ENCODE results near the gene SPNS2. TPM values are rescaled to one million over a fixed set of nuclear protein-coding genes. Genes with fewer than 3 reads are reported as not detected.

The SPNS2 gene
- total and polyA plus RNA-seq, 2 experiments from 2014 or later = 1.7 to 2.3 TPM

DNA sequence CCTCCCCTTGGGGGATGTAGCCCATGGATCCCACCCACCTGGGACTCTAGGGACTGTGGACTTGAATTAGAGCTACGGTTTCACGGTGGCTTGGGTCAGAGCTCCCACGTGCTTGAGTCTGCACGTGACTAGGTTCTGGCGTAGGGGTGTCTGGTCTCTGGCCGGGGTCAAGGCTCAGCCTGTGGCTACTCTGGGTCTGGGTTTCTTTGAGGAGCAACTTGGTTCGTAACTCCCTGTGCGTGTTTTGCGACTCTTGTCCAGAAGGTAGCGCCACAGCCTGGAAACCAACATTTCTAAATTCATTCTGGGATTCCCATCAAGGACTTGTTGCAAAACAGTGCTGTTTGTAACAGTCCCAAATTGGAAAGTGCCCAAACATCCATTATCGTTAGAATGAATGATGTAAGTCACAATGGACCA, 62.2 kb downstream of the SPNS2 start:
- Mint-ChIP-seq H3K9me3 (no peaks in the 10 kb centered on the region), H3K4me1 (peaks cover 19% of the 10 kb centered on the region), H3K4me3 (no peak overlapping the region; the same call in 2 of the 3 replicates), H3K36me3 (ENCODE audit: low read depth) (no peaks in the 10 kb centered on the region), H3K27me3 (ENCODE audit: insufficient read depth, low read depth, poor library complexity) (peaks cover 10% of the 10 kb centered on the region), H3K27ac (no peak overlapping the region)
- Histone ChIP-seq H3K27me3 (ENCODE audit: insufficient read depth) (no peaks in the 10 kb centered on the region), H3F3A (replicated peaks; ENCODE audit: low read depth) (0 out of 2 replicates have a peak, but pooled peaks cover 3% of the 10 kb centered on the region), H3K4me2 (no peak overlapping the region), H3K9me2 (ENCODE audit: insufficient read depth) (no peaks in the 10 kb centered on the region), H3K36me3 (ENCODE audit: insufficient read depth) (no peaks in the 10 kb centered on the region), H4K20me1 (replicated peaks; ENCODE audit: insufficient read depth) (no peaks in the 10 kb centered on the region), H2AFZ (peak overlapping the region; percentile 78; the same call in 1 of the 2 replicates), H3K27ac (ENCODE audit: low read depth) (no peak overlapping the region), H3K4me1 (ENCODE audit: insufficient read depth) (peaks cover 9% of the 10 kb centered on the region), H3K4me3 (no peak overlapping the region), H3K79me2 (replicated peaks; ENCODE audit: insufficient read depth) (0 out of 2 replicates have a peak, but pooled peaks cover under 1% of the 10 kb centered on the region)
- peak; percentile 48 to 64 for TF ChIP-seq CTCF (conservative IDR thresholded peaks at IDR 0.05; ENCODE audit: low read depth in 2 of 2)
- no peak for TF ChIP-seq CREB1 (CRISPR knock-in tag; IDR thresholded peaks at IDR 0.05; ENCODE audit: low read depth)
- ATAC-seq = peak; percentile 47
- peak; percentile 69 for DNase-seq (ENCODE audit: low spot score)

GRCh38 chr17:4562015-4562969, 63.6 kb downstream of the SPNS2 start:
- no peak overlapping the region for H3K4me3 ChIP-seq
- no peaks in the 10 kb centered on the region for H3K9me2 ChIP-seq (ENCODE audit: insufficient read depth)
- no peak overlapping the region for H2AFZ ChIP-seq
- no peaks in the 10 kb centered on the region for H3K27me3 ChIP-seq (ENCODE audit: insufficient read depth)
- Mint-ChIP-seq H3K4me1 (peaks cover 13% of the 10 kb centered on the region), H3K27ac (no peak overlapping the region), H3K27me3 (ENCODE audit: insufficient read depth, low read depth, poor library complexity) (peaks cover 13% of the 10 kb centered on the region), H3K36me3 (ENCODE audit: low read depth) (no peaks in the 10 kb centered on the region), H3K9me3 (no peaks in the 10 kb centered on the region), H3K4me3 (no peak overlapping the region; the same call in 2 of the 3 replicates)
- ATAC-seq (no peak), DNase-seq (ENCODE audit: low spot score) (no peak)
- H3K27ac ChIP-seq (ENCODE audit: low read depth) = no peak overlapping the region
- H3K4me1 ChIP-seq (ENCODE audit: insufficient read depth) = no peaks in the 10 kb centered on the region
- H4K20me1 ChIP-seq (replicated peaks; ENCODE audit: insufficient read depth) = no peaks in the 10 kb centered on the region
- TF ChIP-seq, protein P1, sequence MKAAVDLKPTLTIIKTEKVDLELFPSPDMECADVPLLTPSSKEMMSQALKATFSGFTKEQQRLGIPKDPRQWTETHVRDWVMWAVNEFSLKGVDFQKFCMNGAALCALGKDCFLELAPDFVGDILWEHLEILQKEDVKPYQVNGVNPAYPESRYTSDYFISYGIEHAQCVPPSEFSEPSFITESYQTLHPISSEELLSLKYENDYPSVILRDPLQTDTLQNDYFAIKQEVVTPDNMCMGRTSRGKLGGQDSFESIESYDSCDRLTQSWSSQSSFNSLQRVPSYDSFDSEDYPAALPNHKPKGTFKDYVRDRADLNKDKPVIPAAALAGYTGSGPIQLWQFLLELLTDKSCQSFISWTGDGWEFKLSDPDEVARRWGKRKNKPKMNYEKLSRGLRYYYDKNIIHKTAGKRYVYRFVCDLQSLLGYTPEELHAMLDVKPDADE (IDR thresholded peaks at IDR 0.05) = no peak
- no peak for TF ChIP-seq NANOG (IDR thresholded peaks at IDR 0.05; ENCODE audit: borderline replicate concordance)
- no peak for TF ChIP-seq ZNF331 (CRISPR knock-in tag; IDR thresholded peaks at IDR 0.05; ENCODE audit: low read depth)
- TF ChIP-seq CREB1 (CRISPR knock-in tag; IDR thresholded peaks at IDR 0.05; ENCODE audit: low read depth) = no peak
- TF ChIP-seq STAT1 (IDR thresholded peaks at IDR 0.05; ENCODE audit: unreplicated experiment) = no peak
- TF ChIP-seq, protein P2, sequence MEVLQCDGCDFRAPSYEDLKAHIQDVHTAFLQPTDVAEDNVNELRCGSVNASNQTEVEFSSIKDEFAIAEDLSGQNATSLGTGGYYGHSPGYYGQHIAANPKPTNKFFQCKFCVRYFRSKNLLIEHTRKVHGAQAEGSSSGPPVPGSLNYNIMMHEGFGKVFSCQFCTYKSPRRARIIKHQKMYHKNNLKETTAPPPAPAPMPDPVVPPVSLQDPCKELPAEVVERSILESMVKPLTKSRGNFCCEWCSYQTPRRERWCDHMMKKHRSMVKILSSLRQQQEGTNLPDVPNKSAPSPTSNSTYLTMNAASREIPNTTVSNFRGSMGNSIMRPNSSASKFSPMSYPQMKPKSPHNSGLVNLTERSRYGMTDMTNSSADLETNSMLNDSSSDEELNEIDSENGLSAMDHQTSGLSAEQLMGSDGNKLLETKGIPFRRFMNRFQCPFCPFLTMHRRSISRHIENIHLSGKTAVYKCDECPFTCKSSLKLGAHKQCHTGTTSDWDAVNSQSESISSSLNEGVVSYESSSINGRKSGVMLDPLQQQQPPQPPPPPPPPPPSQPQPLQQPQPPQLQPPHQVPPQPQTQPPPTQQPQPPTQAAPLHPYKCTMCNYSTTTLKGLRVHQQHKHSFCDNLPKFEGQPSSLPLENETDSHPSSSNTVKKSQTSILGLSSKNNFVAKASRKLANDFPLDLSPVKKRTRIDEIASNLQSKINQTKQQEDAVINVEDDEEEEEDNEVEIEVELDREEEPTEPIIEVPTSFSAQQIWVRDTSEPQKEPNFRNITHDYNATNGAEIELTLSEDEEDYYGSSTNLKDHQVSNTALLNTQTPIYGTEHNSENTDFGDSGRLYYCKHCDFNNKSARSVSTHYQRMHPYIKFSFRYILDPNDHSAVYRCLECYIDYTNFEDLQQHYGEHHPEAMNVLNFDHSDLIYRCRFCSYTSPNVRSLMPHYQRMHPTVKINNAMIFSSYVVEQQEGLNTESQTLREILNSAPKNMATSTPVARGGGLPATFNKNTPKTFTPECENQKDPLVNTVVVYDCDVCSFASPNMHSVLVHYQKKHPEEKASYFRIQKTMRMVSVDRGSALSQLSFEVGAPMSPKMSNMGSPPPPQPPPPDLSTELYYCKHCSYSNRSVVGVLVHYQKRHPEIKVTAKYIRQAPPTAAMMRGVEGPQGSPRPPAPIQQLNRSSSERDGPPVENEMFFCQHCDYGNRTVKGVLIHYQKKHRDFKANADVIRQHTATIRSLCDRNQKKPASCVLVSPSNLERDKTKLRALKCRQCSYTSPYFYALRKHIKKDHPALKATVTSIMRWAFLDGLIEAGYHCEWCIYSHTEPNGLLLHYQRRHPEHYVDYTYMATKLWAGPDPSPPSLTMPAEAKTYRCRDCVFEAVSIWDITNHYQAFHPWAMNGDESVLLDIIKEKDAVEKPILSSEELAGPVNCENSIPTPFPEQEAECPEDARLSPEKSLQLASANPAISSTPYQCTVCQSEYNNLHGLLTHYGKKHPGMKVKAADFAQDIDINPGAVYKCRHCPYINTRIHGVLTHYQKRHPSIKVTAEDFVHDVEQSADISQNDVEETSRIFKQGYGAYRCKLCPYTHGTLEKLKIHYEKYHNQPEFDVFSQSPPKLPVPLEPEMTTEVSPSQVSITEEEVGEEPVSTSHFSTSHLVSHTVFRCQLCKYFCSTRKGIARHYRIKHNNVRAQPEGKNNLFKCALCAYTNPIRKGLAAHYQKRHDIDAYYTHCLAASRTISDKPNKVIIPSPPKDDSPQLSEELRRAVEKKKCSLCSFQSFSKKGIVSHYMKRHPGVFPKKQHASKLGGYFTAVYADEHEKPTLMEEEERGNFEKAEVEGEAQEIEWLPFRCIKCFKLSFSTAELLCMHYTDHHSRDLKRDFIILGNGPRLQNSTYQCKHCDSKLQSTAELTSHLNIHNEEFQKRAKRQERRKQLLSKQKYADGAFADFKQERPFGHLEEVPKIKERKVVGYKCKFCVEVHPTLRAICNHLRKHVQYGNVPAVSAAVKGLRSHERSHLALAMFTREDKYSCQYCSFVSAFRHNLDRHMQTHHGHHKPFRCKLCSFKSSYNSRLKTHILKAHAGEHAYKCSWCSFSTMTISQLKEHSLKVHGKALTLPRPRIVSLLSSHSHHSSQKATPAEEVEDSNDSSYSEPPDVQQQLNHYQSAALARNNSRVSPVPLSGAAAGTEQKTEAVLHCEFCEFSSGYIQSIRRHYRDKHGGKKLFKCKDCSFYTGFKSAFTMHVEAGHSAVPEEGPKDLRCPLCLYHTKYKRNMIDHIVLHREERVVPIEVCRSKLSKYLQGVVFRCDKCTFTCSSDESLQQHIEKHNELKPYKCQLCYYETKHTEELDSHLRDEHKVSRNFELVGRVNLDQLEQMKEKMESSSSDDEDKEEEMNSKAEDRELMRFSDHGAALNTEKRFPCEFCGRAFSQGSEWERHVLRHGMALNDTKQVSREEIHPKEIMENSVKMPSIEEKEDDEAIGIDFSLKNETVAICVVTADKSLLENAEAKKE (CRISPR knock-in tag; IDR thresholded peaks at IDR 0.05) = no peak
- no peak for TF ChIP-seq CTCF (conservative IDR thresholded peaks at IDR 0.05; ENCODE audit: low read depth in 2 of 2)
- no peaks in the 10 kb centered on the region for H3F3A ChIP-seq (replicated peaks; ENCODE audit: low read depth)
- H3K36me3 ChIP-seq (ENCODE audit: insufficient read depth) = no peaks in the 10 kb centered on the region
- no peaks in the 10 kb centered on the region for H3K79me2 ChIP-seq (replicated peaks; ENCODE audit: insufficient read depth)
- no peak overlapping the region for H3K4me2 ChIP-seq

All from GM23338 (cell line).